ENCODE results near the gene S100A5. TPM values are rescaled to one million over a fixed set of nuclear protein-coding genes. Genes with fewer than 3 reads are reported as not detected.

The S100A5 gene
- total and polyA plus RNA-seq, 2 of the 8 experiments (the other 6 are each of a cell fraction or from before 2014, with no cell fraction given) = not detected

DNA sequence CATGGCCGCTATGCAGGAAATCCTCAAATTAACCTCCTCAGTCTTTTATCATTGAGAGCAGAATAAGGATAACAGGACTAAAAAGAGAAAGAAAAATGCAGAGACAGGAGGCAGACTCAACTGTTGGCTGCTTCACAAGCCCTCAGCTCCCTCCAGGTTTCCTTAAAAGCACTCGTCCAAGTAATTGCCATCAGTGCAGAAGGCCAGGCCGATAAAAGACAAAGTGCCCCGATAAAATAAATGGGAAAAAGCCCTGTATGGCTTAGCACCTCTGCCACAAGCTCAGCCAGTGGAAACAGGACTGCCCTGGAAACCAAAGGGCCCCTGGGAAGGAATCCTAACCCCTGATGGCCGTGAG, 13.1 kb downstream of the S100A5 start (continued):
- TF ChIP-seq MAX (IDR thresholded peaks at IDR 0.05) (no peak), POLR2AphosphoS5 (IDR thresholded peaks at IDR 0.05; ENCODE audit: low read depth, low read length) (no peak), USF2 (IDR thresholded peaks at IDR 0.05; ENCODE audit: low read length) (no peak), JUND (IDR thresholded peaks at IDR 0.05; ENCODE audit: low read length) (no peak)
- TF ChIP-seq, protein P1, sequence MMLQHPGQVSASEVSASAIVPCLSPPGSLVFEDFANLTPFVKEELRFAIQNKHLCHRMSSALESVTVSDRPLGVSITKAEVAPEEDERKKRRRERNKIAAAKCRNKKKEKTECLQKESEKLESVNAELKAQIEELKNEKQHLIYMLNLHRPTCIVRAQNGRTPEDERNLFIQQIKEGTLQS (IDR thresholded peaks at IDR 0.05; ENCODE audit: insufficient read depth, low read depth, low read length) = no peak

Data from H1 (cell line).